H1 (cell line): ENCODE results near the gene RHOT1. TPM values are rescaled to one million over a fixed set of nuclear protein-coding genes. Genes with fewer than 3 reads are reported as not detected.
A peak's percentile ranks its signal among the peaks of the same experiment; 100 is the strongest.

Experiments
- CTCF ChIA-PET: fragments of 300-600 bp; sonication (Branson Sonifier 250); formaldehyde crosslinking; loops from one replicate; lab custom pipeline; 2021; ENCODE audit not compliant: partially characterized antibody; lab: Charles Lee
- POLR2A ChIA-PET: fragments of 300-600 bp; sonication (Branson Sonifier 250); formaldehyde crosslinking; loops from one replicate; lab custom pipeline; 2021; ENCODE audit warnings: inconsistent platforms; ENCODE audit not compliant: partially characterized antibody; lab: Charles Lee
- DNase-seq, 2 experiments: peaks; one replicate each; pipeline versions ENCODE4 v3.0.0 to v3.0.0-alpha.2; 2010 to 2022; ENCODE audit warnings: low spot score in 2 of 2, low read depth in 1 of 2, mixed read lengths in 1 of 2
- FAIRE-seq: peaks from 2 replicates; lab custom pipeline; 2011; peaks lifted over from hg19 to GRCh38; lab: Jason Lieb, UNC
- H2AFZ ChIP-seq: 2 replicates; pipeline ENCODE4 v1.8.1; 2012; ENCODE audit warnings: low read length, inconsistent platforms
- H2AK5ac ChIP-seq: 2 replicates; pipeline ENCODE4 v1.6.1; 2013; ENCODE audit warnings: low read depth, low read length
- H2BK120ac ChIP-seq: replicated peaks from 2 replicates; pipeline ENCODE3; 2013; ENCODE audit warnings: low read depth, low read length, inconsistent platforms
- H2BK12ac ChIP-seq: 2 replicates; pipeline ENCODE4 v1.6.1; 2013; ENCODE audit warnings: low read depth, low read length
- H2BK15ac ChIP-seq: 2 replicates; pipeline ENCODE4 v1.6.1; 2013; ENCODE audit warnings: low read length
- H2BK20ac ChIP-seq: 2 replicates; pipeline ENCODE4 v1.6.1; 2013; ENCODE audit warnings: low read length
- H2BK5ac ChIP-seq: 2 replicates; pipeline ENCODE4 v1.6.1; 2013; ENCODE audit warnings: low read depth, low read length
- H3K14ac ChIP-seq: 2 replicates; pipeline ENCODE4 v1.6.1; 2013; ENCODE audit warnings: inconsistent platforms; ENCODE audit not compliant: insufficient read length
- H3K18ac ChIP-seq: 2 replicates; pipeline ENCODE4 v1.6.1; 2013; ENCODE audit warnings: low read length; ENCODE audit errors: extremely low read depth
- H3K23ac ChIP-seq: 2 replicates; pipeline ENCODE4 v1.6.1; 2013; ENCODE audit warnings: inconsistent platforms; ENCODE audit not compliant: insufficient read length
- H3K23me2 ChIP-seq: 2 replicates; pipeline ENCODE4 v1.6.1; 2013; ENCODE audit warnings: low read depth, low read length
- H3K27ac ChIP-seq: 2 replicates; pipeline ENCODE4 v1.6.1; 2011; ENCODE audit warnings: low read depth, low read length, inconsistent platforms
- H3K27me3 ChIP-seq, 4 experiments: replicated peaks in 1 of 4; 1 replicate in 1 of 4; 2 replicates in 3 of 4; pipeline versions ENCODE4 v1.6.1 to v1.8.1; 2011 to 2013; ENCODE audit warnings: low read length in 3 of 4, mild to moderate bottlenecking in 3 of 4, inconsistent platforms in 2 of 4, mixed read lengths in 2 of 4, moderate library complexity in 1 of 4; ENCODE audit not compliant: control insufficient read depth in 3 of 4, insufficient read depth in 3 of 4; ENCODE audit errors: extremely low read depth in 1 of 4
- H3K36me3 ChIP-seq, 4 experiments: 2 replicates each; pipeline versions ENCODE4 v1.6.1 to v1.8.1; 2011 to 2013; ENCODE audit warnings: mild to moderate bottlenecking in 4 of 4, low read length in 3 of 4, moderate library complexity in 2 of 4, control low read depth in 1 of 4, inconsistent platforms in 1 of 4; ENCODE audit not compliant: insufficient read depth in 4 of 4, control insufficient read depth in 2 of 4
- H3K4ac ChIP-seq: replicated peaks from 2 replicates; pipeline ENCODE3; 2013; ENCODE audit warnings: low read length, low read depth, mixed read lengths, inconsistent platforms; ENCODE audit not compliant: insufficient read length
- H3K4me1 ChIP-seq, 4 experiments: replicated peaks in 1 of 4; 1 replicate in 1 of 4; 2 replicates in 3 of 4; pipeline versions ENCODE4 v1.6.1 to v1.8.1; 2011 to 2013; ENCODE audit warnings: low read length in 3 of 4, inconsistent platforms in 2 of 4, mixed read lengths in 1 of 4; ENCODE audit not compliant: insufficient read depth in 4 of 4, control insufficient read depth in 3 of 4
- H3K4me2 ChIP-seq, 2 experiments: 2 replicates each; pipeline versions ENCODE4 v1.6.1 to v1.8.1; 2011 to 2013; ENCODE audit warnings: low read depth in 2 of 2, low read length in 2 of 2, control low read depth in 1 of 2, inconsistent platforms in 1 of 2, mild to moderate bottlenecking in 1 of 2; ENCODE audit not compliant: insufficient read depth in 1 of 2
- H3K4me3 ChIP-seq, 4 experiments: fragments of 200-600, 300-600 bp in 1 of 4; sonication (generic), shearing (Covaris generic), sonication (Bioruptor Twin) in 1 of 4; 2 replicates each; pipeline versions ENCODE4 v1.5.1 to v1.8.1; 2011 to 2016; ENCODE audit warnings: low read length in 4 of 4, low read depth in 3 of 4, control low read depth in 2 of 4, inconsistent platforms in 2 of 4, mild to moderate bottlenecking in 2 of 4, mixed read lengths in 1 of 4, moderate library complexity in 1 of 4; ENCODE audit not compliant: insufficient read depth in 2 of 4; ENCODE audit errors: extremely low read depth in 1 of 4
- H3K56ac ChIP-seq: replicated peaks from 2 replicates; pipeline ENCODE3; 2013; ENCODE audit warnings: low read depth, mild to moderate bottlenecking, mixed read lengths, low read length, inconsistent platforms; ENCODE audit not compliant: insufficient read length
- H3K79me1 ChIP-seq: 2 replicates; pipeline ENCODE4 v1.6.1; 2013; ENCODE audit warnings: low read depth, low read length, control low read depth
- H3K79me2 ChIP-seq, 2 experiments: 2 replicates each; pipeline versions ENCODE4 v1.6.1 to v1.8.1; 2012 to 2013; ENCODE audit warnings: low read length in 2 of 2, mild to moderate bottlenecking in 2 of 2, inconsistent platforms in 1 of 2; ENCODE audit not compliant: insufficient read depth in 2 of 2, control insufficient read depth in 1 of 2
- H3K9ac ChIP-seq, 4 experiments: replicated peaks in 1 of 4; 1 replicate in 1 of 4; 2 replicates in 3 of 4; pipeline versions ENCODE4 v1.6.1 to v1.8.1; 2011 to 2013; ENCODE audit warnings: low read depth in 3 of 4, low read length in 3 of 4, control low read depth in 2 of 4, mild to moderate bottlenecking in 2 of 4, moderate library complexity in 2 of 4, inconsistent platforms in 1 of 4; ENCODE audit errors: extremely low read depth in 1 of 4
- H3K9me3 ChIP-seq, 2 experiments: 2 replicates each; pipeline versions ENCODE4 v1.6.1 to v1.8.1; 2012 to 2013; ENCODE audit warnings: mild to moderate bottlenecking in 2 of 2, moderate library complexity in 2 of 2, control low read depth in 1 of 2, inconsistent platforms in 1 of 2, low read depth in 1 of 2, low read length in 1 of 2, mixed read lengths in 1 of 2; ENCODE audit not compliant: insufficient read depth in 2 of 2
- H4K20me1 ChIP-seq, 2 experiments: replicated peaks in 1 of 2; 2 replicates each; pipeline versions ENCODE3 to v1.8.1; 2011 to 2013; ENCODE audit warnings: inconsistent platforms in 2 of 2, low read length in 2 of 2, mild to moderate bottlenecking in 1 of 2; ENCODE audit not compliant: insufficient read depth in 2 of 2, control insufficient read depth in 1 of 2
- H4K5ac ChIP-seq: 2 replicates; pipeline ENCODE4 v1.6.1; 2013; ENCODE audit warnings: low read length, low read depth, mixed read lengths, inconsistent platforms; ENCODE audit not compliant: insufficient read length
- H4K8ac ChIP-seq: 2 replicates; pipeline ENCODE4 v1.8.0; 2013; ENCODE audit warnings: mild to moderate bottlenecking, moderate library complexity, low read length, inconsistent platforms; ENCODE audit not compliant: insufficient read depth; ENCODE audit errors: extremely low read depth
- H4K91ac ChIP-seq: replicated peaks from 2 replicates; pipeline ENCODE3; 2013; ENCODE audit warnings: low read length, mixed read lengths, inconsistent platforms; ENCODE audit not compliant: insufficient read length
- HDAC6 ChIP-seq: IDR thresholded peaks from one replicate; pipeline ENCODE4 v1.7.1; 2012; ENCODE audit warnings: low read depth, mild to moderate bottlenecking, inconsistent platforms, low read length, moderate library complexity
- ZNF274 ChIP-seq: IDR thresholded peaks from 2 replicates; pipeline ENCODE4 v1.7.0; 2012; ENCODE audit warnings: low read length, borderline replicate concordance; ENCODE audit errors: extremely low read depth
- WGBS, 2 experiments: shearing (Covaris generic) in 1 of 2; methylation state at CpG; one replicate each; pipeline versions ENCODE4 v1.1.6 to v1.1.7; 2013 to 2015; ENCODE audit warnings: low lambda C conversion rate in 2 of 2, mixed read lengths in 2 of 2, inconsistent platforms in 1 of 2, low coverage in 1 of 2, missing lambda C conversion rate in 1 of 2; ENCODE audit not compliant: insufficient replicate concordance in 2 of 2, insufficient coverage in 1 of 2, insufficient read length in 1 of 2; ENCODE audit errors: extremely low coverage in 1 of 2, missing lambda C conversion rate in 1 of 2; 5-methylcytosine and 5-hydroxymethylcytosine counted together
- polyA plus RNA-seq, 7 experiments: library from polyadenylated mRNA; depleted of rRNA in 3 of 7; stranded (reverse) in 5 of 7; unstranded in 2 of 7; fragments of >200 nt in 5 of 7; fragments of 200-250 nt in 2 of 7; gene quantifications; 1 replicate in 5 of 7; 2 replicates in 1 of 7; 4 replicates in 1 of 7; pipeline versions ENCODE4 v1.2.1 to v1.2.3, GENCODE V29; 2011 to 2013; ENCODE audit warnings: missing spikeins in 2 of 7, mixed read lengths in 2 of 7
- total RNA-seq: library from RNA; stranded (reverse); fragmentation: NEBNext Ultra II Directional; extraction: Animal tissue kit (Norgen Biotek cat#: 25700); gene quantifications from 2 replicates; pipeline ENCODE4 v1.2.1, GENCODE V29; 2021

RHOT1 gene
- total and polyA plus RNA-seq, 2 of the 8 experiments (the other 6 are each of a cell fraction or from before 2014, with no cell fraction given) = 34.2 to 38.2 TPM

GRCh38 chr17:32261936-32262510 is 119.7 kb downstream of the RHOT1 start:
- Histone ChIP-seq H2BK20ac (no peak overlapping the region), H3K27me3 (peaks cover 0 to 17% (median 13%) of the 10 kb centered on the region in 4 experiments; a peak in 3 of 7 replicates), H3K23me2 (peaks cover 12% of the 10 kb centered on the region; the same call in 1 of the 2 replicates), H3K56ac (no peak overlapping the region), H3K27ac (no peak overlapping the region), H2AFZ (no peak overlapping the region), H3K79me1 (no peaks in the 10 kb centered on the region), H2BK5ac (no peak overlapping the region), H3K23ac (no peak overlapping the region), H3K9me3 (no peaks in the 10 kb centered on the region), H4K8ac (no peak overlapping the region), H3K79me2 (no peaks in the 10 kb centered on the region), H2BK120ac (no peak overlapping the region), H3K36me3 (no peaks in the 10 kb centered on the region), H3K14ac (no peak overlapping the region), H4K91ac (no peak overlapping the region), H4K20me1 (no peaks in the 10 kb centered on the region), H2BK15ac (no peak overlapping the region), H3K9ac (no peak overlapping the region), H3K4me1 (peaks cover 12 to 23% (median 17%) of the 10 kb centered on the region in 4 experiments), H3K4me3 (no peak overlapping the region), H3K4ac (no peak overlapping the region), H3K18ac (no peak overlapping the region), H2AK5ac (no peak overlapping the region), H4K5ac (no peak overlapping the region), H2BK12ac (0 out of 2 replicates have a peak overlapping the region, but pooled peaks have one; percentile 19), H3K4me2 (no peak overlapping the region)
- ChIA-PET POLR2A (interaction anchor here (0.8 to 4.5 kb wide), 5 partner anchors 19 to 95 kb away, joined by 3 to 15 read pairs (median 3); no protein-coding TSS in a partner anchor), CTCF (interaction anchor here (1.0 to 6.5 kb wide), 10 partner anchors 10 to 79 kb away, joined by 3 to 61 read pairs (median 4); no protein-coding TSS in a partner anchor)
- DNase-seq (no peak), FAIRE-seq (no peak)
- 95% methylated on average over 13 of the region's 13 CpGs; no CpG with 5 or more reads in 1 of the 2 experiments for WGBS, 2 experiments
- TF ChIP-seq HDAC6 (no peak), ZNF274 (no peak)
